ENCODE measurements around the gene C17orf114. TPM values are rescaled to one million over a fixed set of nuclear protein-coding genes. Genes with fewer than 3 reads are reported as not detected.

C17orf114 gene

GRCh38 chr17:4786106-4786511 is 16.0 kb downstream of the C17orf114 start, which contains the start of gene VMO1:
VMO1 (minus strand) TSS chr17:4786364; CDS start chr17:4786352, 12 bp downstream.
- DNase-seq, result no peak

GRCh38 chr17:4785311-4786105 is 16.6 kb downstream of the C17orf114 start:
- no peak for DNase-seq

DNA sequence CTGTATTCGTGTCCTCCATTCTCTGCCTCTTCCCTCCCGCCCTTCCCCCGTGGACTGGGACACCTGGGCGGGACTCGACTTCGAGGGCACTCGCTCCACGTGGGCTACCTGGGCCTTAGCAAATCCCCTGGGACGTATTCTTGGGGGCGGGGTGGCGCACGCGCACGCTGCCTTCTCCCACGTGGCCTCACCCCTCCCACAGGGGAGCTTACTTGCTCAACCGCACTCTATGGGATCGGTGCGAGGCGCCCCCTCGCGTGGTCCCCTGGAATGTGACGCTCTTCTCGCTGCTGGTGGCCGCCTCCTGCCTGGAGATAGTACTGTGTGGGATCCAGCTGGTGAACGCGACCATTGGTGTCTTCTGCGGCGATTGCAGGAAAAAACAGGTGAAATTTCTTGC is 19.5 kb downstream of the C17orf114 start:
- DNase-seq, result no peak

GRCh38 chr17:4780325-4780955 is 21.7 kb downstream of the C17orf114 start:
- DNase-seq, result no peak

DNA sequence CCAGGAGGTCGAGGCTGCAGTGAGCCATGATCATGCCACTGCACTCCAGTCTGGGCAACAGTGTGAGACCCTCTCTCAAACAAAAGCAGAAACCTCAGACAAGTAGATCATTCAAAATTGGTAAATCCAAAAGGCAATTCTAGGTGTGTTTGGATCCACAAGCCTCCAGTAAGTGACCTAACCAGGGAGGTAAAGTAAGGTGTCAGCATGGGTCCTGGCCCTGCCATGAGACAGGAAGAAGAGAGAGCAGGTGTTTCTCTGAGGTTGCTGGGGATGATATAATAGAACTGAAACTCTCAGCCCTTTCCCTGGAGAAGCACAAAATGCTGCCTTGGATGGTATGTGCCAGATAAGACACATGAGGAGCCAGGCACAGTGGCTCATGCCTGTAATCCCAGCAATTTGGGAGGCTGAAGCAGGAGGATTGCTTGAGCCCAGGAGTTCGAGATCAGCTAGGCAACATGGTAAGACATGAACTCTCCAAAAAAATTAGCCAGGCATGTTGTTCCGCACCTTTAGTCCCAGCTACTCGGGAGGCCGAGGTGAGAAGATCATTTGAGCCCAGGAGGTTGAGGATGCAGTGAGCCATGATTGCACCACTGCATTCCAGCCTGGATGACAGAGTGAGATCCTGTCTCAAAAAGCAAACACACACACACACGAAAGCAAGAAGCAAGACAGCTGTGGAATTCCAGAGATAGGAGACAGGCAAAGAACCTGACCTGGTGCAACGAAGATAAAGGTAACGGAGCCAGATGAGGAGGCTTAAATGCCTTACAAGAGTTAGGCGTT is 24.0 kb downstream of the C17orf114 start:
- no peak for DNase-seq

DNA sequence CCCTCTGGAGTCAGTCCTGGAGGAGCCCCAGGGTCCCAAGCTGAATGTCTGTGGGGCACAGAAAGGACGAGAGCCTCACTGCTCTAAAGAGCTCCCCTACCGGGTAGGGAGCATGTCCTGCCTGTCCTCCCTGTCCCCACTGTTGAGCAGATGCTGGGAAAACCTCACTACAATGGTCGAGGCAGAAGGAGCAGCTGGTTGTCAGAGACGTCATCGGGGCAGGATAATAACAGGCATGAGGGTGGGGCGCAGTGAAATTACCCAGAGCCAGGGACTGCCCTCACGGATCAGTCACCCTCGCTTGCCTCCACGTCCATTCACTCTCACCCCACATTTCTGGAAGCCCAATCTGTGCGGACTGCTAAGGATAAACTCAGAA is 29.9 kb downstream of the C17orf114 start:
- DNase-seq, result no peak

DNA sequence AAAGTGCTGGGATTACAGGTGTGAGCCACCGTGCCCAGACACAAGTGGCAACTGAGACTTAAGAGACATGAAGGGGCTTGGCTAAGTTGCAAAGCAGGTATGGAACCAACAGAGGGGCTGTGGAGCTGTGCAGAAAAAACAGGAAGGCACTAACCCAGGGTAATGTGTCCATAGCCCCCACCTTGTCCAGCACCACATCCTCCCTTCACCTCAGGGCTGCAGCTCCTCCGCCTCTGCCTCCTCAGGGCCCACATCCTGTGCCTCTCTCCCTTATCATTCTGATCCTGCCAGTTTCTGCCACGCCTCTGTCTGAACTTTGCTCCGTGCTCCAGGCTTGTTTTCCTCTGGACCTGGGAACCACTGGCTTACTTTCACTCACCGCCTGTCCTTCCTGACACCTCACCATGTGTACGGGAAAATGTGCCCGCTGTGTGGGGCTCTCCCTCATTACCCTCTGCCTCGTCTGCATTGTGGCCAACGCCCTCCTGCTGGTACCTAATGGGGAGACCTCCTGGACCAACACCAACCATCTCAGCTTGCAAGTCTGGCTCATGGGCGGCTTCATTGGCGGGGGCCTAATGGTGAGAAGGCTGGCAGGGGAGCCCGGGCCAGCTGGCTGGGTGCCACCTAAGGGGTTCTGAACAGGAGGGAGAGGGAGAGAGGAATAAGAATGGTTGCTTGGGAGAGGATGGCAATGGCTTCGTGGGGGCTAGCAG is 30.5 kb downstream of the C17orf114 start, which contains the start of gene TM4SF5:
Gene TM4SF5 (plus strand): TSS at position 368 of the 716 bp plus-strand sequence. CDS start 37 bp downstream, at position 405.
- no peak for DNase-seq

GRCh38 chr17:4769628-4770027 is 32.5 kb downstream of the C17orf114 start:
- DNase-seq, result no peak

GRCh38 chr17:4768298-4768697 is 33.8 kb downstream of the C17orf114 start:
- DNase-seq, result no peak

- DNase-seq, result no peak
These were observed 35.4 kb downstream of the C17orf114 start for GRCh38 chr17:4766723-4767122.

DNA sequence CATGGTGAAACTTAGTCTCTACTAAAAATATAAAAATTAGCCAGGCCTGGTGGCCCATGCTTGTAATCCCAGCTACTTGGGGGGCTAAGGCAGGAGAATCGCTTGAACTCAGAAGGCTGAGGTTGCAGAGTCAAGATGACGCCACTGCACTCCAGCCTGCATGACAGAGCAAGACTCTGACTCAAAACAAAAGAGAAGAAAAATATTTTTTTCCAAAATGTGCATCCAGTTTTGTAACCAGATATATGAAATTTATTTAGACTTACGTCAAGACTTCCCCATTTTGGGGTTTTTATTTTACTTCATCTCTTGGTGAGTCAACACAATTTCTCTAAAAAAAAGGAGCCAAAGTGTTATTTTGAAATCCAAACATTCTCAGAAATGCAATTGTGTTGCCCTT is 35.9 kb downstream of the C17orf114 start:
- no peak for DNase-seq

DNA sequence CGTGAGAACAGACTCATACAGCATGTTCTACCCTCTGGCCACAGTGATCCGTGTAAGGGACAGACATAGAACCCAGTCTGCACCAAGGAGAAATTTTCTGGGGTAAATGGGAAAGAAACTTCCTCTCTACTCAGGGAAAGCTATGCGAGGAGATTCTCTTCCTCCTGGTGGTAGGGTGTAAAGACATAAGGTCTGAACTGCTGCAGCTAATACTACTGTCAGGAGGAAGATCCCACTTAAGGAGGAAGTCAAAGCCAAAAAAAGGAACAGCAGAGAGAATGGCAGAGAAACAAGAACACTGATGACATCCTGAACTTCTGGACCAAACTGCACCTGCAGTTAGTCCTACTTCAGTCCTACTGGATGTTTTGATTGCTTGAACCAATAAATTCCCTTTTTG is 37.5 kb downstream of the C17orf114 start:
- DNase-seq, result no peak

DNA sequence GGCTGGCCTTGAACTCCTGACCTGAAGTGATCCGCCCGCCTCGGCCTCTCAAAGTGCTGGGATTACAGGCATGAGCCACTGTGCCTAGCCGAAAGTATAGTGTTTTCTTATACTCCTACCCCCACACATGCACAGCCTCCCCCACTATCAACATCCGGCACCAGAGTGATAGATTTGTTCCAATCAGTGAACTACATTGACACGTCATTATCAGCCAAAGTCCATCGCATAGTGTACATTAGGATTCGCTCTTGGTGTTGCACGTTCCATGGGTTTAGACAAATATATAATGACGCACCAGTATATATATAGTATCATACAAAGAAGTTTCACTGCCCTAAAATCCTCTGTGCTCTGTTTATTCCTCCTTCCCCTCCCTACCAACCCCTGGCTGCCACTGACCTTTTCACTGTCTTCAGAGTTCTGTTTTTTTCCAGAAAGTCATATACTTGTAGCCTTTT is 42.3 kb downstream of the C17orf114 start:
- no peak for DNase-seq

DNA sequence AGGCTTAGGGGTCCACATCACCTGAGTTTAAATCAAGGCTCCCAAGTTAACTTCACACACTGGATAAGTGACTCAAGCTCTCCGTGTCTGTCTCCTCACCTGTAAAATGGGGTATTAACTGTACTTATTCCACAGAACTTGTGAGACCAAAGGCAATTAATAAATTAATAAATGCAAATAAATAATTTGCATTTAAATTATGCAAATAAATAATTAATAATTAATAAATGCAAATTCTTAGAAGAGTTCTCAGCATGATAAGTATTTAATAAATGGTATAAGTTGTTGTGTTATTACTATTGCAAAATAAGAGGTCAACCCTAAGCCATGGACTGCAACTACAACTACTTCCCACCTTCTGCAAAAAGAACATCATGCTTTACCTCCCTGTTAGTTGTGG is 48.7 kb downstream of the C17orf114 start:
- DNase-seq, result no peak

DNA sequence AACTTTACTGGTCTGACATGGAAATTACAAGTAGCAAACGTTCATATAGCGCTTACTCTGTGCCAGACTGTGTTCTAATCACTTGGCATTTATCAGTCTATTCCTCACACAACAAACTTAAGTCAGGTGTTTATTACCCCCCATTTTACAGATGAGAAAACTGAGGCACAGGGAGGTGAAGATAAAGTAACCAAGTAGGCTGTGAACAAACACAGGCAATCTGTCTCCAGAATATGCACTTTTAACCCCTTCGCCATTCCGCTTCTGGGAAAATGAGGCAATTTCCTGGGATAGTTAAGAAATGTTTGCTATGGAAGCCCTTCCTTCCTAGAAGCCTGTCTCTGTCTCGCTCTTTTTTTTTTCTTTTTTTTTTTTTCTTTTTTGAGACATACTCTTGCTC is 50.2 kb downstream of the C17orf114 start:
- no peak for DNase-seq

Other genes starting within 250 kb of the C17orf114 start
- gene MYBBP1A, start 246.9 kb downstream of the C17orf114 start, total RNA-seq, result 30.2 TPM
- 6.1 TPM for gene GGT6, start 241.8 kb downstream of the C17orf114 start, total RNA-seq
- 14.9 TPM for gene SMTNL2, start 217.8 kb downstream of the C17orf114 start, total RNA-seq
- 2.9 TPM for gene ALOX15, start 160.7 kb downstream of the C17orf114 start, total RNA-seq
- gene PELP1, start 98.2 kb downstream of the C17orf114 start, total RNA-seq, result 20.4 TPM
- gene ARRB2, start 91.7 kb downstream of the C17orf114 start, total RNA-seq, result 13.0 TPM
- 8.7 TPM for gene MED11, start 70.9 kb downstream of the C17orf114 start, total RNA-seq
- gene ZMYND15, start 62.5 kb downstream of the C17orf114 start, total RNA-seq, result 0.89 TPM
- gene CXCL16, start 62.4 kb downstream of the C17orf114 start, total RNA-seq, result 6.5 TPM
- gene TM4SF5, start 30.4 kb downstream of the C17orf114 start, total RNA-seq, result not detected
- gene VMO1, start 16.0 kb downstream of the C17orf114 start, total RNA-seq, result 1.6 TPM
- not detected for gene GLTPD2, start 13.4 kb downstream of the C17orf114 start, total RNA-seq
- gene PSMB6, start 6.2 kb downstream of the C17orf114 start, total RNA-seq, result 78.3 TPM
- gene PLD2, start 4.8 kb upstream of the C17orf114 start, total RNA-seq, result 24.5 TPM
- 40.9 TPM for gene MINK1, start 31.0 kb upstream of the C17orf114 start, total RNA-seq
- 6.0 TPM for gene C17orf107, start 97.2 kb upstream of the C17orf114 start, total RNA-seq
- gene CHRNE, start 100.8 kb upstream of the C17orf114 start, total RNA-seq, result 0.69 TPM
- 0.10 TPM for gene GP1BA, start 129.9 kb upstream of the C17orf114 start, total RNA-seq
- gene SLC25A11, start 137.7 kb upstream of the C17orf114 start, total RNA-seq, result 34.2 TPM
- gene RNF167, start 137.9 kb upstream of the C17orf114 start, total RNA-seq, result 20.6 TPM
- gene PFN1, start 146.2 kb upstream of the C17orf114 start, total RNA-seq, result 160 TPM
- 378 TPM for gene ENO3, start 148.8 kb upstream of the C17orf114 start, total RNA-seq
- gene SPAG7, start 165.5 kb upstream of the C17orf114 start, total RNA-seq, result 40.7 TPM
- 17.8 TPM for gene CAMTA2, start 185.3 kb upstream of the C17orf114 start, total RNA-seq
- 0.20 TPM for gene INCA1, start 195.2 kb upstream of the C17orf114 start, total RNA-seq
- 29.1 TPM for gene KIF1C, start 195.6 kb upstream of the C17orf114 start, total RNA-seq
- gene SLC52A1, start 233.1 kb upstream of the C17orf114 start, total RNA-seq, result 0.59 TPM

Data from skin of body (tissue), 2 donors.